ENCODE results near the gene WSB2.

Gene WSB2

GRCh38 chr12:118061873-118062843, 1.2 kb upstream of the WSB2 start:
- peak; percentile 83 for DNase-seq

GRCh38 chr12:118060301-118061010, 523 bp downstream of the WSB2 start:
- no peak for DNase-seq

- DNase-seq: no peak
Measured at GRCh38 chr12:118059341-118060191, 1.4 kb downstream of the WSB2 start.

- no peak for DNase-seq
Measured at GRCh38 chr12:118058881-118059280, 2.1 kb downstream of the WSB2 start.

GRCh38 chr12:118058227-118058626, 2.8 kb downstream of the WSB2 start:
- DNase-seq: no peak

GRCh38 chr12:118055865-118056773, 4.9 kb downstream of the WSB2 start:
- no peak for DNase-seq

GRCh38 chr12:118055144-118055557, 5.8 kb downstream of the WSB2 start:
- DNase-seq: no peak

- no peak for DNase-seq
Measured at GRCh38 chr12:118053071-118053985, 7.7 kb downstream of the WSB2 start.

GRCh38 chr12:118052324-118053070, 8.5 kb downstream of the WSB2 start:
- no peak for DNase-seq

- DNase-seq: no peak
Measured at GRCh38 chr12:118050972-118051910, 9.7 kb downstream of the WSB2 start.

- no peak for DNase-seq
Measured at GRCh38 chr12:118046430-118046829, 14.5 kb downstream of the WSB2 start.

GRCh38 chr12:118044577-118044976, 16.4 kb downstream of the WSB2 start:
- no peak for DNase-seq

- no peak for DNase-seq
Measured at GRCh38 chr12:118044075-118044474, 16.9 kb downstream of the WSB2 start.

- DNase-seq: no peak
Measured at GRCh38 chr12:118042091-118042490, 18.9 kb downstream of the WSB2 start.

- DNase-seq: peak; percentile 74
Measured at GRCh38 chr12:118038137-118038536, 22.8 kb downstream of the WSB2 start.

- no peak for DNase-seq
Measured at GRCh38 chr12:118036672-118037411, 24.1 kb downstream of the WSB2 start.

GRCh38 chr12:118035190-118036041, 25.6 kb downstream of the WSB2 start:
- no peak for DNase-seq
